GM23248 (cell line): ENCODE data around the gene SIPA1L3. TPM values are rescaled to one million over a fixed set of nuclear protein-coding genes. Genes with fewer than 3 reads are reported as not detected.
A peak's percentile ranks its signal among the peaks of the same experiment; 100 is the strongest.

ENCODE experiments used
- DNase-seq: peaks from one replicate; pipeline ENCODE4 v3.0.0-alpha.2; 2015
- H2AFZ ChIP-seq: fragments of 200-600 bp; sonication (generic); 2 replicates; pipeline ENCODE4 v1.6.1; 2016; ENCODE audit warnings: antibody characterized with exemption
- H3F3A ChIP-seq: fragments of 200-600 bp; sonication (generic); 2 replicates; pipeline ENCODE4 v1.6.1; 2016; ENCODE audit warnings: mild to moderate bottlenecking, antibody characterized with exemption, mixed run types; ENCODE audit not compliant: insufficient read depth
- H3K27ac ChIP-seq: fragments of 200-600 bp; sonication (generic); 2 replicates; pipeline ENCODE4 v1.5.1; 2016; ENCODE audit warnings: mild to moderate bottlenecking
- H3K27me3 ChIP-seq: fragments of 200-600 bp; sonication (generic); replicated peaks from 2 replicates; pipeline ENCODE4 v1.6.1; 2016; ENCODE audit warnings: mild to moderate bottlenecking; ENCODE audit not compliant: insufficient read depth
- H3K36me3 ChIP-seq: fragments of 200-600 bp; sonication (generic); 2 replicates; pipeline ENCODE4 v1.6.1; 2016; ENCODE audit warnings: low read depth, mild to moderate bottlenecking
- H3K4me1 ChIP-seq: fragments of 200-600 bp; sonication (generic); 2 replicates; pipeline ENCODE4 v1.6.1; 2016; ENCODE audit warnings: mild to moderate bottlenecking; ENCODE audit not compliant: insufficient read depth
- H3K4me2 ChIP-seq: fragments of 200-600 bp; sonication (generic); one replicate; pipeline ENCODE4 v1.6.1; 2016; ENCODE audit warnings: mild to moderate bottlenecking; ENCODE audit not compliant: unreplicated experiment
- H3K4me3 ChIP-seq: fragments of 200-600 bp; sonication (generic); 2 replicates; pipeline ENCODE4 v1.5.1; 2016; ENCODE audit warnings: mild to moderate bottlenecking
- H3K79me2 ChIP-seq: fragments of 200-600 bp; sonication (generic); 2 replicates; pipeline ENCODE4 v1.6.1; 2016; ENCODE audit warnings: mild to moderate bottlenecking; ENCODE audit not compliant: insufficient read depth
- H3K9ac ChIP-seq: fragments of 200-600 bp; sonication (generic); 2 replicates; pipeline ENCODE4 v1.6.1; 2016; ENCODE audit warnings: mild to moderate bottlenecking
- H3K9me2 ChIP-seq: fragments of 200-600 bp; sonication (generic); 2 replicates; pipeline ENCODE4 v1.6.1; 2016; ENCODE audit warnings: mixed run types, mild to moderate bottlenecking, moderate library complexity; ENCODE audit not compliant: insufficient read depth
- H3K9me3 ChIP-seq: fragments of 200-600 bp; sonication (generic); one replicate; pipeline ENCODE4 v1.6.1; 2017; ENCODE audit warnings: low read depth
- H4K20me1 ChIP-seq: fragments of 200-600 bp; sonication (generic); 2 replicates; pipeline ENCODE4 v1.6.0; 2016; ENCODE audit not compliant: insufficient read depth
- EZH2 ChIP-seq: fragments of 200-600 bp; sonication (generic); IDR thresholded peaks from 2 replicates; pipeline ENCODE4 v1.6.1; 2018; ENCODE audit warnings: antibody characterized with exemption, mild to moderate bottlenecking; ENCODE audit not compliant: insufficient read depth, poor library complexity, severe bottlenecking
- EZH2phosphoT487 ChIP-seq: fragments of 200-600 bp; sonication (generic); IDR thresholded peaks from 2 replicates; pipeline ENCODE4 v1.6.1; 2018; ENCODE audit warnings: antibody characterized with exemption, moderate library complexity, mild to moderate bottlenecking, low read depth; ENCODE audit not compliant: insufficient read depth
- WGBS, 2 experiments: methylation state at CpG; one replicate each; pipeline ENCODE4 v1.1.6; 2015 to 2017; ENCODE audit warnings: low lambda C conversion rate in 2 of 2, low coverage in 1 of 2; ENCODE audit errors: missing lambda C conversion rate in 2 of 2; 5-methylcytosine and 5-hydroxymethylcytosine counted together
- in situ Hi-C: fragments of 300-500 bp; cut with MboI; formaldehyde crosslinking; loops from 2 replicates; pipeline ENCODE4 v1.15.0; 2020
- polyA plus RNA-seq: library from polyadenylated mRNA; unstranded; fragments of >200 nt; fragmentation: Nextera tagmentation; extraction: Ambion mirVana; gene quantifications from 2 replicates; pipeline ENCODE4 v1.2.1, GENCODE V29; 2016
- total RNA-seq: library from RNA; depleted of rRNA; stranded (reverse); fragments of >200 nt; shearing (Covaris generic); gene quantifications from 2 replicates; pipeline ENCODE4 v1.2.3, GENCODE V29; 2014

Gene SIPA1L3
- total and polyA plus RNA-seq, 2 experiments from 2014 or later: 3.7 to 12.1 TPM

DNA sequence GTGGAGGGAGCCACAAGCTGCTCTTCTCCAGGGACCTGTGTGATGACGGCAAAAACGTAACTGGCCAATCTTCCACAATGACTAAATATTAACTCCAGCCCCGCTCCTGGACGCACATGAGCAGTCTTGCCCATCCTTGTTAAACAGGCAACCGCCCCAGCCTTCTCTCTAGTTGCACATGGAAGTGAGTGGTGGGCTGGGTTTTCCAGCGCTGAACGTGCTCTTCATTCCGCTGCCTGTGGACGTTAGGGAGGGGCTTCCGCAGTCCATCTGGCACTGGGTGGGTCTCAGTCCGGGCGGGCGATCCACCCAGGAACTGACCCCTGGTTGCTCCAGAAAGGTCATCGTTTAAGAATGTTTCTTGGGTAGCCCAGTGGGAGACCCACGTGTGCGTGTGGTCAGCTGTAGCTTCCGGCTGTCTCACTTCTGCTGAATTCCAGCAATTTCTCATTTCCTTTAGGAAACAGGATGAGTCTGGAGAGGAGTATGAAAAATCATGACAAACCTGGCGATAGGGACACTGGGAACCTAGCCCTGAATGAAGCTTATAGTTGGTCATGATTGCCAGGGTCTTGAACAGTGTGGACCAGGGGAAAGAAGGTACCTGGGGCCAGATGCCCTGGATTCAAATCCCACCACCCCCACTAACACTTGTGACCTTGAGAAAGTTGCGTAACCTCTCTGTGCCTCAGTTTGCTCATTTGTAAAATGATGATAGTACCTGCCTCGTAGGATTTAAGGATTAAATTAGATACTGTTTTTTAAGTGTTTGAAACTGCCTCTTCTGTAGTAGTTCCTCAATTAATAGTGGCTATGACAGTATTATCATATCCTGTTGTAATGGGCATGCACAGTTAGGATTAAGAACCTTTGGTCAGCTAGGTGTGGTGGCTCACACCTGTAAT lies 92.6 kb downstream of the SIPA1L3 start:
- in situ Hi-C loops: no loop called here
- Histone ChIP-seq H4K20me1 (no peaks in the 10 kb centered on the region), H2AFZ (0 out of 2 replicates have a peak overlapping the region, but pooled peaks have one; percentile 7), H3K27ac (peak overlapping the region; percentile 96), H3K36me3 (no peaks in the 10 kb centered on the region), H3K4me1 (peaks cover 46% of the 10 kb centered on the region), H3K9me3 (no peaks in the 10 kb centered on the region), H3F3A (peaks cover 35% of the 10 kb centered on the region), H3K27me3 (no peaks in the 10 kb centered on the region), H3K9me2 (no peaks in the 10 kb centered on the region), H3K4me2 (peak overlapping the region; percentile 48), H3K79me2 (peaks cover 49% of the 10 kb centered on the region), H3K4me3 (no peak overlapping the region; the same call in 1 of the 2 replicates), H3K9ac (peak overlapping the region; percentile 62)
- WGBS, 2 experiments: 40 to 48% methylated on average over 20 of the region's 20 CpGs
- DNase-seq: peak; percentile 97
- TF ChIP-seq EZH2phosphoT487 (0 out of 2 replicates have a peak, but pooled peaks have one; percentile 45), EZH2 (no peak)

DNA sequence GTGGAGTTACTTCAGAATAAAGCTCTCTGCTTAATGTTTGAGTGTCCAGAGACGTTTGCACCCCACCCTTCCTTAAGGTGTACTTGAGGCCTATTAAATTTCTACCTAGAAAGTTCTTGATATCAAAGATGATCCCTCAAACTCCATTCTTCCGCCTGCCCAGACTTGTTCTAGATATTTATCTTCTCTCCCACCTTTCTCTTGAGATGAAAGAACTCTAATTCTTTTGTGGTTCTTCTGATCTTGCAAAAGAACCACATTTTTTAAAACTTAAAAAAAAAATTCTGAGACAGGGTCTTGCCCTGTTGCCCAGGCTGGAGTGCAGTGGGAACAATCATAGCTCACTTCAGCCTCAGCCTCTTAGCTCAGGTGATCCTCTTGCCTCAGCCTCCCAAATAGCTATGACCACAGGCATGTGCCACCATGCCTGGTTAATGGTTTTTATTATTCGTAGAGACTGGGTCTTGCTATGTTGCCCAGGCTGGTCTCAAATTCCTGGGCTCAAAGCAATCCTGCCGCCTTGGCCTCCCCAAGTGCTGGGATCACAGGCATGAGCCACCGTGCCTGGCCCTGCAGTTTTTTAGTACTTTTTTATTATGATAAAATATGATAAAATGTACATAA lies 94.3 kb downstream of the SIPA1L3 start:
- Histone ChIP-seq H3K27me3 (no peaks in the 10 kb centered on the region), H3K4me3 (no peak overlapping the region), H4K20me1 (no peaks in the 10 kb centered on the region), H3K4me2 (no peak overlapping the region), H3K9me2 (no peaks in the 10 kb centered on the region), H3F3A (peaks cover 47% of the 10 kb centered on the region), H3K9me3 (no peaks in the 10 kb centered on the region), H3K27ac (no peak overlapping the region), H3K4me1 (peaks cover 57% of the 10 kb centered on the region), H3K79me2 (peaks cover 38% of the 10 kb centered on the region), H3K9ac (no peak overlapping the region), H3K36me3 (no peaks in the 10 kb centered on the region), H2AFZ (no peak overlapping the region)
- no peak for DNase-seq
- 91 to 92% methylated on average over 5 of the region's 5 CpGs for WGBS, 2 experiments
- in situ Hi-C loops: no loop called here
- TF ChIP-seq EZH2 (no peak), EZH2phosphoT487 (no peak)

- TF ChIP-seq EZH2phosphoT487 (no peak), EZH2 (no peak)
- H3K9ac ChIP-seq: peak overlapping the region; percentile 92
- H3K9me3 ChIP-seq: no peaks in the 10 kb centered on the region
- H3K36me3 ChIP-seq: no peaks in the 10 kb centered on the region
- H3K4me3 ChIP-seq: peak overlapping the region; percentile 60
- H3K4me1 ChIP-seq: peaks cover 46% of the 10 kb centered on the region
- no peaks in the 10 kb centered on the region for H3K27me3 ChIP-seq
- in situ Hi-C loops: no loop called here
- peaks cover 42% of the 10 kb centered on the region for H3K79me2 ChIP-seq
- H4K20me1 ChIP-seq: no peaks in the 10 kb centered on the region
- peak overlapping the region; percentile 51 for H2AFZ ChIP-seq
- H3F3A ChIP-seq: peaks cover 42% of the 10 kb centered on the region
- DNase-seq: peak; percentile 90
- H3K27ac ChIP-seq: peak overlapping the region; percentile 98
- peak overlapping the region; percentile 90 for H3K4me2 ChIP-seq
- no peaks in the 10 kb centered on the region for H3K9me2 ChIP-seq
- 0 to 3% methylated on average over 18 of the region's 18 CpGs for WGBS, 2 experiments
Observed at GRCh38 chr19:38003438-38004185, 96.6 kb downstream of the SIPA1L3 start.

DNA sequence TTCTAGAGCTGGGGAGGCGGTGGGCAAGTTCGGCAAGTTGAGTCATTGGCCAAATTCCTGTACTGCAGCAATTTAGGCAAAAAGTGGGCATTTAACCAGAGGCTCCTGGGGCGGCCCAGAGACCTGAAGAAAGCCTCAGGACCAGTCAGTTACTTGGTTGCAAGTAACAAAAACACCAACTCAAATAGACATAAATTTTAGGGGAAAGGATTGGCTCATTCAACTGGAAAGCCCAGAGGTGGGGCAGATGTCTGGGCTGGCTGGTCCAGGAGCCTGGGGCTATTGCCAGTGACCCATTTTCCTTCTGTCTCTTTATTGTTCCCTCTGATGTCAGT lies 97.1 kb downstream of the SIPA1L3 start:
- TF ChIP-seq EZH2: no peak
- TF ChIP-seq EZH2phosphoT487: no peak
- peak overlapping the region; percentile 51 for H2AFZ ChIP-seq
- H3K9me2 ChIP-seq: no peaks in the 10 kb centered on the region
- H3F3A ChIP-seq: peaks cover 37% of the 10 kb centered on the region
- H3K9me3 ChIP-seq: no peaks in the 10 kb centered on the region
- WGBS, 2 experiments: 0 to 3% methylated on average over 3 of the region's 3 CpGs
- peaks cover 47% of the 10 kb centered on the region for H3K79me2 ChIP-seq
- peaks cover 40% of the 10 kb centered on the region for H3K4me1 ChIP-seq
- H3K9ac ChIP-seq: peak overlapping the region; percentile 92
- H3K4me3 ChIP-seq: peak overlapping the region; percentile 60
- in situ Hi-C loops: no loop called here
- no peaks in the 10 kb centered on the region for H3K36me3 ChIP-seq
- peak; percentile 74 for DNase-seq
- H4K20me1 ChIP-seq: no peaks in the 10 kb centered on the region
- peak overlapping the region; percentile 98 for H3K27ac ChIP-seq
- H3K4me2 ChIP-seq: peak overlapping the region; percentile 90
- H3K27me3 ChIP-seq: no peaks in the 10 kb centered on the region
